HCT116 (cell line): ENCODE data around the gene ADIRF. TPM values are rescaled to one million over a fixed set of nuclear protein-coding genes. Genes with fewer than 3 reads are reported as not detected.

Experiments
- ATAC-seq: fragments of 200-7000 bp; cut with Tn5 transposase; 2 replicates; pipeline ENCODE4 v1.9.1; 2020; ENCODE audit warnings: mild to moderate bottlenecking, moderate library complexity
- BruUV-seq: library from RNA; stranded (reverse); fragments of 400-500 nt; replicated peaks from 2 replicates; lab custom pipeline; 2021; lab: Mats Ljungman, UMichigan
- CTCF ChIA-PET: fragments of 300-600 bp; sonication (Branson Sonifier 250); formaldehyde crosslinking; loops from one replicate; lab custom pipeline; 2021; ENCODE audit warnings: antibody characterized with exemption; lab: Charles Lee
- POLR2A ChIA-PET: fragments of 300-600, 350-600 bp; sonication (Branson Sonifier 250); formaldehyde crosslinking; loops from one replicate; lab custom pipeline; 2021; ENCODE audit warnings: antibody characterized with exemption; lab: Charles Lee
- RAD21 ChIA-PET, 2 experiments: fragments of 300-600 bp; sonication (Branson Sonifier 250); formaldehyde crosslinking; loops; one replicate each; lab custom pipeline; 2023; ENCODE audit warnings: low total read pairs in 2 of 2; ENCODE audit not compliant: uncharacterized antibody in 2 of 2, unreplicated experiment in 2 of 2, low non-redundant PET in 1 of 2; lab: Charles Lee
- DNase-seq: peaks from one replicate; pipeline ENCODE4 v3.0.0-alpha.2; 2010; ENCODE audit warnings: low read depth, low spot score
- H2AFZ ChIP-seq: fragments of 200-600 bp; shearing (Covaris generic), sonication (generic); 2 replicates; pipeline ENCODE4 v1.6.1; 2017; ENCODE audit warnings: low read depth, mixed run types, mixed read lengths, antibody characterized with exemption, low read length; ENCODE audit not compliant: poor library complexity, severe bottlenecking
- H3K27ac ChIP-seq: 2 replicates; pipeline ENCODE4 v1.5.1; 2012; ENCODE audit warnings: low read depth, low read length
- H3K27me3 ChIP-seq: fragments of 200-600 bp; sonication (generic); 2 replicates; pipeline ENCODE4 v1.6.1; 2016; ENCODE audit warnings: mixed run types, low read length, mixed read lengths; ENCODE audit not compliant: insufficient read depth
- H3K36me3 ChIP-seq, 2 experiments: fragments of 200-500 bp in 1 of 2; fragments of 200-600 bp in 1 of 2; sonication (Bioruptor generic) in 1 of 2; sonication (generic) in 1 of 2; 2 replicates each; pipeline versions ENCODE4 v1.5.1 to v1.6.1; 2014 to 2016; ENCODE audit warnings: low read length in 2 of 2, inconsistent platforms in 1 of 2, mixed read lengths in 1 of 2, mixed run types in 1 of 2; ENCODE audit not compliant: insufficient read depth in 2 of 2, control insufficient read depth in 1 of 2
- H3K4me1 ChIP-seq, 2 experiments: fragments of 200-600 bp in 1 of 2; sonication (generic) in 1 of 2; 2 replicates each; pipeline versions ENCODE4 v1.5.1 to v1.6.1; 2012 to 2017; ENCODE audit warnings: low read length in 2 of 2, inconsistent platforms in 1 of 2, mild to moderate bottlenecking in 1 of 2, mixed read lengths in 1 of 2, mixed run types in 1 of 2, moderate library complexity in 1 of 2; ENCODE audit not compliant: insufficient read depth in 2 of 2, control insufficient read depth in 1 of 2
- H3K4me2 ChIP-seq: fragments of 200-600 bp; sonication (generic); 2 replicates; pipeline ENCODE4 v1.6.1; 2017; ENCODE audit warnings: mixed run types, low read length, mixed read lengths
- H3K4me3 ChIP-seq, 2 experiments: fragments of 200-600 bp in 1 of 2; sonication (generic) in 1 of 2; replicated peaks in 1 of 2; 2 replicates each; pipeline ENCODE4 v1.5.1; 2011 to 2016; ENCODE audit warnings: low read length in 2 of 2, control low read depth in 1 of 2, low read depth in 1 of 2, mild to moderate bottlenecking in 1 of 2, mixed read lengths in 1 of 2, mixed run types in 1 of 2
- H3K79me2 ChIP-seq: fragments of 200-600 bp; sonication (generic); 2 replicates; pipeline ENCODE4 v1.6.1; 2017; ENCODE audit warnings: mild to moderate bottlenecking, mixed run types, low read length, moderate library complexity, mixed read lengths; ENCODE audit not compliant: insufficient read depth
- H3K9ac ChIP-seq: fragments of 200-600 bp; sonication (generic); 2 replicates; pipeline ENCODE4 v1.6.1; 2016; ENCODE audit warnings: low read length, mixed read lengths
- H3K9me2 ChIP-seq: fragments of 200-600 bp; sonication (generic), shearing (Covaris generic); 2 replicates; pipeline ENCODE4 v1.6.1; 2017; ENCODE audit warnings: mixed run types, mild to moderate bottlenecking, moderate library complexity; ENCODE audit not compliant: insufficient read depth
- H3K9me3 ChIP-seq, 2 experiments: fragments of 200-500 bp in 1 of 2; fragments of 200-600 bp in 1 of 2; sonication (Bioruptor generic) in 1 of 2; sonication (generic) in 1 of 2; 2 replicates each; pipeline ENCODE4 v1.6.1; 2014 to 2017; ENCODE audit warnings: low read length in 2 of 2, mixed read lengths in 2 of 2, inconsistent platforms in 1 of 2, low read depth in 1 of 2, mild to moderate bottlenecking in 1 of 2, mixed run types in 1 of 2, moderate library complexity in 1 of 2; ENCODE audit not compliant: control insufficient read depth in 1 of 2, insufficient read depth in 1 of 2
- H4K20me1 ChIP-seq: fragments of 200-600 bp; sonication (generic), shearing (Covaris generic); 2 replicates; pipeline ENCODE4 v1.6.1; 2017; ENCODE audit warnings: mixed run types, mild to moderate bottlenecking, moderate library complexity; ENCODE audit not compliant: insufficient read depth
- FOSL1 ChIP-seq: IDR thresholded peaks from 2 replicates; pipeline ENCODE4 v1.6.1; 2012; ENCODE audit warnings: low read depth
- SRF ChIP-seq: IDR thresholded peaks from 2 replicates; pipeline ENCODE4 v1.6.1; 2012; ENCODE audit warnings: low read depth
- ZBTB33 ChIP-seq: IDR thresholded peaks from 2 replicates; pipeline ENCODE4 v1.6.1; 2011; ENCODE audit warnings: mild to moderate bottlenecking, low read length, moderate library complexity; ENCODE audit not compliant: insufficient replicate concordance; ENCODE audit errors: extremely low read depth
- intact Hi-C: fragments of 100-400 bp; cut with micrococcal nuclease; formaldehyde crosslinking; loops from 2 replicates; pipeline ENCODE4 v1.10.0; 2022
- total RNA-seq: library from RNA; stranded (reverse); gene quantifications from one replicate; pipeline ENCODE4 v1.2.1, GENCODE V29; 2021; ENCODE audit not compliant: unreplicated experiment
- TF ChIP-seq, protein P1 (sequence below), 3 experiments: fragments of 200-600 bp in 1 of 3; sonication (generic) in 1 of 3; IDR thresholded peaks in 2 of 3; conservative IDR thresholded peaks in 1 of 3; 2 replicates each; pipeline ENCODE4 v1.5.1; 2012 to 2017; ENCODE audit warnings: low read depth in 2 of 3, low read length in 2 of 3, antibody characterized with exemption in 1 of 3, borderline replicate concordance in 1 of 3, control low read depth in 1 of 3, mild to moderate bottlenecking in 1 of 3, mixed read lengths in 1 of 3, mixed run types in 1 of 3, moderate library complexity in 1 of 3; ENCODE audit not compliant: insufficient read depth in 1 of 3

The ADIRF gene
- total RNA-seq, 1 experiment from 2014 or later, result 448 TPM

DNA sequence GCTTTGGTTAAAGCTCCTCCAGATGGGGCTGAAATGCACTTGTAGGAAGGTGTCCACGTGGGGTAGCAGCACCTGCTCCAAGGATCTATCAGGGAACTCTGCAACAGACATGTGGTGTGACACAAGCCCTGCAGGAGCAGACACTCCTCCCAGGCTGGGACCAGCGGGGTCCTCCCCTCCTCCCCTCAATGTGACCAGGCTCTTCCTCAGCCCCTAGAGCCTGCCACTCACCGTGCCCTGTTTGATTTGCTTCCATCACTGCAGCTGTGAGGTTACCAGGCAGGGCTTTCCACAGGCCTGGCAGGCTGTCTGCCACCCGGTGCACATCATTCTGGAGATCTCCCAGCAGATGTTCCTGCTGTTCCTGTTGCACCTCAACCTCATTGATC, 24.3 kb upstream of the ADIRF start:
- no peak overlapping the region for H3K4me3 ChIP-seq
- no TSS peak for BruUV-seq
- H3K27ac ChIP-seq, result no peak overlapping the region
- H3K9me2 ChIP-seq, result no peaks in the 10 kb centered on the region
- H3K9ac ChIP-seq, result no peak overlapping the region
- H3K36me3 ChIP-seq, result no peaks in the 10 kb centered on the region
- ChIA-PET CTCF (interaction anchor here (1.0 kb wide), 1 partner anchor 26 kb away, joined by 3 read pairs; no protein-coding TSS in a partner anchor), RAD21 (no interaction called here), POLR2A (interaction anchor here (0.5 kb wide), 1 partner anchor 21 kb away, joined by 3 read pairs; no protein-coding TSS in a partner anchor)
- no peaks in the 10 kb centered on the region for H3K9me3 ChIP-seq
- no peaks in the 10 kb centered on the region for H4K20me1 ChIP-seq
- no peaks in the 10 kb centered on the region for H3K27me3 ChIP-seq
- no peak for TF ChIP-seq ZBTB33
- TF ChIP-seq, protein P1, sequence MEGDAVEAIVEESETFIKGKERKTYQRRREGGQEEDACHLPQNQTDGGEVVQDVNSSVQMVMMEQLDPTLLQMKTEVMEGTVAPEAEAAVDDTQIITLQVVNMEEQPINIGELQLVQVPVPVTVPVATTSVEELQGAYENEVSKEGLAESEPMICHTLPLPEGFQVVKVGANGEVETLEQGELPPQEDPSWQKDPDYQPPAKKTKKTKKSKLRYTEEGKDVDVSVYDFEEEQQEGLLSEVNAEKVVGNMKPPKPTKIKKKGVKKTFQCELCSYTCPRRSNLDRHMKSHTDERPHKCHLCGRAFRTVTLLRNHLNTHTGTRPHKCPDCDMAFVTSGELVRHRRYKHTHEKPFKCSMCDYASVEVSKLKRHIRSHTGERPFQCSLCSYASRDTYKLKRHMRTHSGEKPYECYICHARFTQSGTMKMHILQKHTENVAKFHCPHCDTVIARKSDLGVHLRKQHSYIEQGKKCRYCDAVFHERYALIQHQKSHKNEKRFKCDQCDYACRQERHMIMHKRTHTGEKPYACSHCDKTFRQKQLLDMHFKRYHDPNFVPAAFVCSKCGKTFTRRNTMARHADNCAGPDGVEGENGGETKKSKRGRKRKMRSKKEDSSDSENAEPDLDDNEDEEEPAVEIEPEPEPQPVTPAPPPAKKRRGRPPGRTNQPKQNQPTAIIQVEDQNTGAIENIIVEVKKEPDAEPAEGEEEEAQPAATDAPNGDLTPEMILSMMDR (IDR thresholded peaks at IDR 0.05 in 2 of 3, conservative IDR thresholded peaks at IDR 0.05 in 1 of 3; ENCODE audit: borderline replicate concordance in 1 of 3, insufficient read depth in 1 of 3, low read depth in 2 of 3, low read length in 2 of 3), result no peak
- TF ChIP-seq SRF, result no peak
- TF ChIP-seq FOSL1, result no peak
- intact Hi-C loops, result no loop called here
- H3K4me1 ChIP-seq, result peaks cover 0 to 22% of the 10 kb centered on the region in 2 experiments; a peak in 3 of 4 replicates
- H2AFZ ChIP-seq, result no peak overlapping the region
- ATAC-seq (no peak), DNase-seq (no peak)
- no peak overlapping the region for H3K4me2 ChIP-seq
- no peaks in the 10 kb centered on the region for H3K79me2 ChIP-seq
